NCI-H226 (cell line): Measurements from ENCODE around the gene TET3.
"Not testable (repeated sequence)": the region's sequence is repeated elsewhere in the genome, so short reads cannot be mapped to it uniquely, and the experiment has no call there.

Experiments
- DNase-seq: peaks from one replicate; pipeline ENCODE4 v3.0.0-alpha.2; 2015

TET3 gene

DNA sequence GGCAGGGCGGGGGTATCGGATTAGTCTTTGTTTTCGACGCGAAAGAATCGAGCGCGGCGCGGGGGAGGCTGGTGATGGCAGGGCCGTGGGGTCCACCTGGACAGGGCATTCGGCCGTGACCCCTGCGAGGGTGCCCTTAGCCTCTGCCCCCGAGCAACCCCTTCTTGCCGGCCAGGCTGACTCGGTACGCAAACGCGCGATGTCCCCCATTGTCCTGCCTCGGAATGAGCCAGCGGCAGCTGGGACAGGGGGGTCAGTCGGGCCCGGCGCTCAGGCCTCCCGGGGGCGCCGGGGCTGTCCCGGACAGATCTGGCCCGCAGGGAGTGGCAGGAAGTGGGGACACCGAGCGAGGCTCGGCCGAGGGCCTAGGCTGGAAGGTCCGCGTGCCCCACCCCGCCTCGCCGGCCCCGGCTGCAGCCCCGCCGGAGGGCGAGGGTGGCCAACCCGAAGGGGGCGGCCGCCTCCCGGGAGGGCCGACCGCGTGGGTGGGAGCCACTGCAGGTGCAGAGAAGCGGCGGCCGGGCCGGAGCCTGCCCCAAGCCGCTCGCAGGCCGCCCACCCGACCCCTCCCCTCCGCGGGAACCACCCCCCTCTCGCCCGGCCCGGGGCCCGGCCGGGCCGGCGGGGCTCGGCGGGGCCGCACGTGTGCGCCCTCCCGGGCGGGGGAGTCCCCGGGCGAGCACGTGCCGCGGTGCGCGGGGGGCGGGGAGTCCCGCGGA lies at the start of gene TET3:
TET3 (plus strand) TSS at position 708 of the 719 bp plus-strand sequence. CDS start 1,494 bp downstream, outside the sequence.
- peak; percentile 25 for DNase-seq

DNA sequence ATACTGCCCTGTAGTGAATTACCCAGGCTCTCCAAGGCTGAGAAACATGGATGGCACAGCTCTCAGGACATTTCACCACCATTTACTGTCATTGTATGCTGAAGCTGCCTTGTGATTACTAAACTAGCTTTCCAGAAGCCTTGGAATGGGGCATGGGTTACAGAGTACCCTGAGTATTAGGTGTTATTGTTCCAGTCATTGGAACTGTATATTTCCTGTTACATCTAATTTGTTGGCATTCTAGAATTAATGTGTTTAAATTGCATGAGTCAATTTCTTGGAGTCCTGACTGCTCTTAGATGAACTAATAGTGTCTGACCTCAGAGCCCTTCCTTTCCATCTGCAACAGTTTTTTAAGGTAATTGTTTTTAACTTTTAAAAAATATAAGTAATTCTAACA lies 49.1 kb upstream of the TET3 start:
- DNase-seq: no peak

DNA sequence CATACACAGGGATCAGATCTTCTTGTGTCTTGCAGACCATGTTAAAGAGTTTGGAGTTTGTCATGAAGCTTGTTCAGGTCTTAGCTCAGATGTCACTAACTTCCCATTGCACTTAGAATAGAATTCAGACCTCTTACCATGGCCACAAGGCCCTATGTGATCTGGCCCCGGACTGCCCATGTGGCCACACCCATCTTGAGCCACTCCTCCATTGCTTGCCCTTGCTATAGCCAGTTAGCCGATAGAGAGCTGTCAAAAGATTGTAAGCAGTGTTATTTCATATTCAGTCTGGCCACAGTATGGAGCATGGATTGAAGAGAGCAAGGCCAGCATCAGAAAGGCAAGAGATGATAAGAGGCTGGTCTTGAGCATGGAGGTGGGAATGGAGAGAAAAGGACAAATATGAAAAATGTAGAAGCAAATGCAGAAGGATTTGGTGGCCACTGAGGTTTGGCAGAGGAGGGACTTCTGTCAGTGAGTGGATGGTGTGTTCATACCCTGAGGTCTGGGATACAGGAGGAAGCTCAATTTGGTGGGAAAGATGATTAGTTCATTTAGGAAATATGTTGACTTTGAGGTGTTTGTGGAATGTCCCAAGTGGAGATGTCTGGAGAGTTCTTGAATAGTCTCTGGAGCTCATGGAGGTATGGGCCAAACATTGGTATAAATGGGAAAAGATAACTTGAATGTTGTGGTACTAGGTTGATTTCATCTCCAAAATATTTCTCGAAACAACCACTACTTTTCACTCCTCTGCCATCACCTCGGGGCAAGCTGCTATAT lies 47.4 kb upstream of the TET3 start:
- peak; percentile 53 for DNase-seq

DNA sequence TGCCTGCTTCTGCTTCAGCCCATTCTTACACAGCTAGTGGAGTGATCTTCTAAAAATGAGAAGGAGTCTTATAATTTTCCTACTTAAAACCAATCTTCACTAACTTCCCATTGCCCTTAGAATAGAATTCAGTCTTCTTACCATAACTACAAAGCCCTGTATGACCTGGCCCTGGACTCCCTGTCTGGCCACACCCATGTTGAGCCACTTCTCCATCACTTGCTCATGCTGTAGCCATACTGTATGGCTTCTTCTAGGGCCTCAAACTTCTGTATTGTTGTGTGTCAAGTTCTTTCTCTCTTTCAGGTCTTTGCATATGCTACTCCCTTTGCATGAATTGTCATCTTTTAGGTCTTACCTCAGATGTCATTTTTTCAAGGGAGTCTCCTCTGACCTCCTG lies 46.8 kb upstream of the TET3 start:
- DNase-seq: no peak

DNA sequence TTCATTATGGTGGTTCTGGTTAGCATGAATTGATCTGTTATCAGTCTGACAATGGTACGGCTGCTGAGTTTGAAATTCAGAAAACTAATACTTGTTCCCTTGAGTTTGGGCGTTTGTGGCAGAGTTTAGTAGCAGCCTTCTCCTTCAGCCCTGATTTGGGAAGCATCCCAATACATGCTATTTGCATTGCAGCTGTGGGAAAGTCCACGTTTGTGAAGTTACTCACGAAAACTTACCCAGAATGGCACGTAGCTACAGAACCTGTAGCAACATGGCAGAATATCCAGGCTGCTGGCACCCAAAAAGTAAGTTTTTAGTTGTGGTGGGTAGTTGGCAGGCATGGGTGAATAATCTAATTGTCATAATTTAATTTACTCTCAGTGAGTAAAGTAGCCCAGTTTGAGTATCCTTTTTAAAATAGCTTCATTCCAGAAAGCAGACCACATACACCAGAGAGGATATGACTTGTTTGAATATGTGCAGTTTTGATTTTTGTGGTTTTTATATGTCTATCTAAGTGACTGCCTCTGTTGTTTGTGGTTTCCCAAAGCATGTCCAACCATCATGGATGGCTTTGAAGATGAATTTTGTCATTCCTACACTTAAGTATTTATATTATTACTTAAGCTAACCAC lies 45.9 kb upstream of the TET3 start:
- peak; percentile 46 for DNase-seq

DNA sequence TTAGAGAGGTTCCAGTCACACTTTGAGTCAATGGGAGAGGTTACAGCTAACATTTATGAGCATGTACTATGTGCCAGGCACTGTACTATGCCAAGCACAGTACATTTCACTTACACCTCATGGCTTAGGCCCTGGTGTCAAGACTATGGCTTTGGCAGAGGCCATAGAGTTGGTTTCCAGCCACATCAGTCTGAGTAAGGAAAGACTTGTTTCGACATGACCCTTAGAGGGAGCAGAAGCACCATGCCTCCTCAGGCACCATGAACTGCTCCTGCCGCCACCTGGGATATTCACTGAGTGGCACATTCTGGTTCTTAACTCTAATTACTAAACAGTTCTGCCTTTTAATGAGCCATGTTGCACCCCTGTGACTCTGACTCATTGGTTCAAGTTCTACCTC lies 45.3 kb upstream of the TET3 start:
- peak; percentile 37 for DNase-seq

DNA sequence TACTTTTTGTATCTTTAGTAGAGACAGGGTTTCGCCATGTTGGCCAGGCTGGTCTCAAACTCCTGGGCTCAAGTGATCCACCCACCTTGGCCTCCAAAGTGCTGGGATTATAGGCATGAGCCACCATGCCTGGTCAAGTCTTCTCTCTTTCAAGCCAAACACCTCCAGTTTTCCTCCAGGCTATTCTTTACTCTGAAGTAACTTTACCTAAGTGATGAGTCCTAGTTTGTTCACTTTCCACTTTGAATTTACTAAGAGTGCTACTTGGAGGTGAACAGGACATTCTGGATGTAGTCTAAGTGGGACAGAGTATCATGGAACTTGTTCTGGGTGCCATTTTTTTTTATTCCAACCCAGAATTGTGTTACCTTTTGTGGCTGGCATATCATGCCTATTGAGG lies 44.6 kb upstream of the TET3 start:
- DNase-seq: not testable (repeated sequence)

DNA sequence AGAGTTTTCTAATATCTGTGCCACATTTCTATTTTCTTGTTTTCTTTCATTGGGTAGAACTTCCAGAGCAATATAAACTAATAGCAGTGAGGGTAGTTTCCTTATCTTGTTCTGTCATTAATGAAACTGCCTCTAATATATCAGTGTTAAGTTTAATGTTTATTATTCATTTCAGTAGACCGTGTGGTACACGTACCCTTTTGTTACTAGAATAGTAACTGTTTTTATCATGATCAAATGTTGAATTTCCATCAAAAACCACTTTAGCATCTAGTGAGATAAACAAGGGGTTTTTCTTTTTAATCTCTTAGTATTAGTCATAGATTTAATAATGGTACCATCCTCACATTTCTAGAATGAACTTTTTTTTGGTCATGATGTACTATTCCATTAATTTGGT lies 42.0 kb upstream of the TET3 start:
- DNase-seq: no peak

DNA sequence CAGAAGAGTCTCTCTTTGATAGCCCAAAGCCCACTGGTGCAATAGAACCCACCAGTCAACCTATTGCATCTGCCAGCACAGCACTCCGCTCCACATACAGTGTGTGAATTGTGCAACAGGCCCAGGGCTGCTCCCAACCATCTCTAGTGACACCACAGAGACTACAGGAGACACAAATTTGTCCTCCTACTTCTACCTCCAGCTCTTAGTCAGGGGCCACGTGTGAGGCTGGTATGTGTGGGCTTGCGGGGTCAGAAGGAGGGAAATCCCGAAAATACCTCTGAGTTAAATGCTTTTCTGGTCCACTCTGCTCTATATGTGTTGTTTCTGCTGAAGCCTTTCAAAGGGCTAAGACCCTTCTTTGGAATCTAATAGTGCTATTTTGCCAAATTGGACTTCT lies 40.0 kb upstream of the TET3 start:
- no peak for DNase-seq

DNA sequence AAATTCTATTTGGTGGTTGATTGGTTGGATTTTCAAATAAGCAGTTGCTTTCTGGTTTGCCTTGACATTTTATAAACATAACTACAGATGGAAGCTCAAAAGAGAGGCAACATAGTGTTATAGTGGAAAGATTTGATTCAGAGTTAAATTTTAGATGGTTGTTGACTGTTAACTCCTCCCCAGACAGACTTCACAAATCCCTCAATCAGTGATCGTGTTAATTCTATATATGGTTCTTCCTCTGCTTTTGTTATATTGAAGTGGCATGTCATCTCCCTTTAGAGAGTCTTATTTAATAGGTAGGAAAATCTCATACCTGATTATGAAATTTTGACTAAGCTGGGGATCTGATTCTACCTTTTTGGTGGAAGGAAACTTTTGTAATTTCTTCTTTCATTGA lies 38.5 kb upstream of the TET3 start:
- DNase-seq: no peak

DNA sequence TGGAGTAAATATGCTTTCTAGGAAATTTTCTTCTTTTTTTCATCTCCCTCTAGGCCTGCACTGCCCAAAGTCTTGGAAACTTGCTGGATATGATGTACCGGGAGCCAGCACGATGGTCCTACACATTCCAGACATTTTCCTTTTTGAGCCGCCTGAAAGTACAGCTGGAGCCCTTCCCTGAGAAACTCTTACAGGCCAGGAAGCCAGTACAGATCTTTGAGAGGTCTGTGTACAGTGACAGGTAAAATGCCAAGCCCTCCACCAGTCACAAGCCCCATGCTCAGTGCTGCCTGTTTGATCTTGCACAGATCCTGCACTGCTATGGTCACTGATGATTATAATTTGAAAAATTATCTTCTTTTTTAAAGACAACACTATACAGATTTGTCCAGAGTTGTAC lies 38.0 kb upstream of the TET3 start:
- DNase-seq: no peak

DNA sequence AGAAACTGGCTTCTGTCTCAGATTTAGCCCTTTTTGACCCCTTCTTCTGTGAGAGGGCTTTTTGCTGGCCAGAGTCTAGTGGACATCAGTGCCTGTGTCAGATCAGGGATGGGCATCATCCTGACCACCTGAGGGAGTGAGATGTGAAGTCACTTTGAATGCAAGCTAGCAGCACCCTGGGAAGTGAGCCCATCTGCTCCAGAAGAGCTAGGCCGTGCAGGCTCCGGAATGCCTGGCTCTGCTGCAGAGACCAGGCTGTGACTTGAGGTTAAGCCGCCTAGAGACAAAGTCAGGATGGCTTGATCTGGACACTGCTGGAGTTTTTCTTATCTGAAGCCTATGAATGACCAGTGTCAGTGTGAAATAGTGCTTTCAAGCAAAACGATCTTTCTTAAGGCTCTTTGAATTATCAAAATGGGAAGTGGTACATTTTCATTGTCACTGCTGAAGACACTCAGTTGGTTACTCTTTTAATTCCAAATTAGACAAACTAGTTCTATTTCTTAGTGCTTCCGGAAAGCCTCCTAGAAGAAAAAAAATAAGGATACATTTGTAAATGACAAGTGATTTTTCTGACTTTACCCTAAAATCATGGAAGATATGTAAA lies 37.2 kb upstream of the TET3 start:
- no peak for DNase-seq

DNA sequence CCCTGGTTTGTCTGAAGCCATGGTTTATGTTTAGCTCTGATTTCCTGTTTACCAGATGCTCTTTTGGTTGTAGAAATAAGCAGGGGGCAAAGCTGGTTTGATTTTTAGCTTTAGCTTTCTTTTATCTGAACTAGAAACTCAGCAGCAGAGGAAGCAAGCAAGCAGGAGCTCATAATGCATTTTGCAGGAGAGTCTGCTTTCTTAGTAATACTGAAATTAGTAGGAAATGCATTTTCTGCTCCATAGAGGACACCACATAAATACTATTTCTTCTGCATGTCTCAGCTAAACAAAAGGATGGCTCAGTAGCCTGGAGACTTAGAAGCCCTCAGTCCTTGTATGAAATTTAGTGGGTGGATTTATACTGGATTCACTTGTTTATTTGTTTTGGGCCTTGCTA lies 34.9 kb upstream of the TET3 start:
- DNase-seq: no peak

DNA sequence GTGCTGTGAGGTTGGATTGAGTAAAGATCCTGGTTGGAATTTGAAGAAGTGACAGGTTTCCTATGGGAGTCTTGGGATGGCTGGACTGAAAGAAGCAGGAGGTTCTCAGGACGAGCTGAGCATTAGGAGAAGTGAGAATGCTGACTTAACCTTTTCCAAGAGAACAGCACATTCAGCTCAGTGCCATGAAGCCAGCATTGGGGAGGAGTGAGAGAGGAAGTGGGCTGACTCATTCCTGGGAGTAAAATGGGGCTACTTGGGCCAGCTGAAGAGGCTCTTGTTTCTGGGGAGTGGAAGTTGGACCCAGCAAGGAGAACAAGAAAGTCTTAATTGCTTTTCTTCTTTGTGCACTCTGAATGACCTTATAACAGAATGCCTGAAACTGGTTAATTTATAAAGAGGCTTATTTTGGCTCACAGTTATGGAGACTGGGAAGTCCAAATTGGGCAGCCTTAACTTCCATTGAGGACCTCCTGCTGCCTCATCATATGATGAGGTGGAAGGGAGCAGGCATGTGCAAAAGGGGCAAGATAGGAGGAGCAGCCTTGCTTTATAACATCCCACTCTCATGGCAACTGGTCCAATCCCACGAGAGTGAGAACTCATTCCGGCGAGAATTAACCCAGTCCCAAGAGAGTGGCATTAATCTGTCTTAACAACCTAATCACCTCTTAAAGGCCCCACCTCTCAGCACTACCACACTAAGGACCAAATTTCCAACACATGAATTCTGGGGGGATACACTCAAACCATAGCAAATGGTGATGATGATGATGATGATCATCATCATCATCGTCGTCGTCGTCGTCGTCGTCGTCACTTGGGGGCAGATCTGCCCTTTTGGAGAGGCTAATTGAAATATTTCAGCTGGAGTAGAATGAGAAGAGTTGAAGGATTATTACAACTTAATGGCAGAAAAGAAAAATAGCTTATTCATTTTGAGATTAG lies 31.9 kb upstream of the TET3 start:
- peak; percentile 56 for DNase-seq

DNA sequence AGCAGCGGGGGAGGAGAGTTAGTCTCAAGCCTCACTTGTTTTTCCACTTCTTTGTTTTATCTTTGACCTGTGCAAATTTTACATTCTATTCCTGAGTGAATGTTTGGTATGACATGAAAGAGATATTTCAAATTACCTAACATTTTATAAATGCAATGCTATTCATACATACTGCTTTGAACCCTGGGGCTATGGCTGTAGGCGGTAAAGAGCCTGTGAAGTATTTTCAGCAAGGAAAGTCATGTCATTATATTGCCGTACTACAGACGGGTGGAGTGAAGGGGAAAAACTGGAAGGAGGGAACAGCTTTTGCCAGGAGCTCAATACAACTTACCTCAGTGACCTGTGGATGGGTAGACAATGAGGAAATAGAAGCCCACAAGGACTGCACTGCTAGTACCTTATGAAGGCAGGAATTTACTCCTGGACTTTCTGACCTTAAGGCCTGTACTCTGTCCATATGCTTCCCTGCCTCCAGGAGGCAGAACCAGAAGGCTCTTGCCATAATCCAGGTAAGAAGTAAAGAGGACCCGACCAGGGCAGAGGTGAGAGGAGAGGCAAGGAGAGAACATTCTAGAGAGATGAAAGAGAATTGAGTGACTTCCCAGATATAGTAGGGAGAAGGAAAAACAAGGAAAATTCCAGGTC lies 28.4 kb upstream of the TET3 start:
- DNase-seq: no peak

DNA sequence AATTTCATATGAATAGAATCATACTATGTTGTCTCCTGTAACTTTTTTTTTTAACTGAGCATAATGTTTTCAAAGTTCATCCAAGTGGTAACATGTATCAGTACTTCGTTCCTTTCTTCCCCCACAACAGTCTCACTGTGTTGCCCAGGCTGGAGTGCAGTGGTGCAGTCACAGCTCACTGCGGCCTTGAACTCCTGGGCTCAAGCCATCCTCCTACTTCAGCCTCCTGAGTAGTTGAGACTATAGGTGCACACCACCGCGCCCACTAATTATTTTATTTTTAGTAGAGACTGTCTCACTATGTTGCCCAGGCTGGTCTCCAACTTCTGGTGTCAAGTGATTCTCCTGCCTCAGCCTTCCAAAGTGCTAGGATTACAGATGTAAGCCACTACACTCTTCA lies 23.4 kb upstream of the TET3 start:
- no peak for DNase-seq

DNA sequence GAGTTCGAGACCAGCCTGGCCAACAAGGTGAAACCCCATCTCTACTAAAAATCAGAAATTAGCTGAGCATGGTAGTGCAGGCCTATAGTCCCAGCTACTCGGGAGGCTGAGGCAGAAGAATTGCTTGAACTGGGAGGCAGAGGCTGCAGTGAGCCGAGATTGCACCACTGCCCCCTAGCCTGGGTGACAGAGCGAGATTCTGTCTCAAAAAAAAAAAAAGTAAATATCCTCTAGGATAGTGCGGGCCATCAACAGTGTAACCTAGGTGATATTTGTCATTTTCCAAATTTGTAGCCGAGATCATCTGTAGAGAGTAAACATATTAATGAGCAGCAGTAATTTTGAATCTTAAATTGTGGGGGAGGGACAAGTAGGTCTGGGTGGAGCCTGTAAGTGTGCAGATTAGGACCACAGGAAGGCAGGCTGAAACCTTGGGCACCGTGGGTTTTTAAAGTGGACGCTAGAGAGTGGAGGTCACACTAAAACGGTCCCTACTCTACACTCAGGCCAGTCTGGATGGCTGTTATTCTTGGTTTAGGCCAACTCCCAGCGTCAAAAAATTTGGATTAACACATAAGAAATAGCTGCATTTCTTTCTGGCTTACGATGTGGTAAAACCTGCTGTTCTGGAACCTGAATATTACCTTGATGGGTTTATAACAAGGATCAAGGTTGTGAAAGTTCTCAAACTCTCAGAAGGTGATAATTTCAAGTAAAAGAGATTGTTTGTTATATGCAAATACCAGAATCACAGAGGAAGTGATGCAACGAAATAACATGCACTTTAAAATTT lies 22.7 kb upstream of the TET3 start:
- DNase-seq: no peak

DNA sequence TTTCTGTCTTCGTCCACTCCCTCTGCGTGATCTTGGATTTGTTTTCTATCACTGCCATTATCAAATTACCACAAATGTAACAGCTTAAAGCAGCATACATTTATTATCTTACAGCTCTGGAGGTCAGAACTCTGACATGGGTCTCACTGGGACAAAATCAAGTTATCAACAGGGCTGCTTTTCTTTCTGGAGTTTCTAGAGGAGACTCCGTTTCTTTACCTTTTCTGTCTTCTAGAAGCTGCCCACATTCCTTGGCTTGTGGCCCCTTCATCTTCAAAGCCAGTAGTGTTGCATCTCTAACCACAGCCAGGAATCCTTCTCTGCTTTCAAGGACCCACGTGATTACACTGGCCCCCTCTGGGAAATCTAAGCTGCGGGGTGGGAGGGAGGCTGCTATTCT lies 21.9 kb upstream of the TET3 start:
- DNase-seq: no peak

DNA sequence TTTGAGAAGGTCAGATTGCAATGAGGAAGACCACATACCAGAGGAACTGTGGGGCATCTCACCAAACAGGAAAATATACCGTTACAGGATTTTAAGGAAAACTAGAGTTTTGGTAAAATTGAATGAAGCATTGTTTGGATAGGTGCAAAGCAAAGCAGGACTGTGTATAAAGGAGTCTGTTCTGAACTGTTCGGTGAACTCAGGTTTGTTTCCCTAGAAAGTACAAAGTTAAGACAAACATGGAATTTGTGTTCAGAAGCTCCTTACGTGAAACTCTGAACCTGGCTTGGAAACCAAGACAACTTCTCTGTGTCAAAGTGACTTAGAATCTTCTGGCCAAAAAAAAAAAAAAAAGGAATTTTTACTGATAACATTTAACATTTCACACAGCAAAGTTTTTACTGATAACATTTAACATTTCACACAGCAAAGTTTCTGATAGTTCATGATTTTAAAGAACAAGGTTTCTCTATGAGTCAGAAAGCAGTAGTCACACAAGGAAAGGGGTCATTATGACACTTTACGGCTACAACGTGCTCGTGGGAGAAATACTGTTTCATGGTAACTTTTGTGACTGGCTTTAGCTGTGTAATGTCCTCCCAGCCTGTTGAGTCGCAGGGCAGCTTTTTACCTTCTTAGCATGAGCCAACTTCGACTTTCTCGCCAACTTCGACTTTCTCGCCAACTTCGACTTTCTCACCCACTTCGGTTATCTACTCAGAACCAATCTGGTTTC lies 21.2 kb upstream of the TET3 start:
- no peak for DNase-seq

DNA sequence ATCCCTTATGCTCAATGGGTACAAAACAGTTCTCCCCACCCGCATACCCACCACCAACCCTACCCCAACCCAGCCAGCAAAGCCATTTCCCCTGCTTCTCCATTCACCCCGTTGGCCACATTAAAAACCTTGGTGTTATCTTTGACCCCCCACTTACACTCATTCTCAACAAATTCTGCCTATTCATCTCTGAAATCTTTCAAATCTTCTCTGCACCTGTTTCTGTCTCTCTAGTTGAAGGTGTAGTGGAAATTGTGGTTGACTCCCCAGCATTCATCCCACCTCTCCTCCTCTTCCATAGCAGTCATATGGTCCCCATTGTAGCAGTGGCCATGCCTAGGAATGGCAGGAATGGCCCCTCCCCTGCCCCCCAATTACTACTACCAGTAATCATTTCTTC lies 20.5 kb upstream of the TET3 start:
- no peak for DNase-seq
